Left renal pelvis (tissue), 4 donors: ENCODE measurements around the gene SYT5. TPM values are rescaled to one million over a fixed set of nuclear protein-coding genes. Genes with fewer than 3 reads are reported as not detected.
A peak's percentile ranks its signal among the peaks of the same experiment; 100 is the strongest.
"Not testable (repeated sequence)": the region's sequence is repeated elsewhere in the genome, so short reads cannot be mapped to it uniquely, and the experiment has no call there.

Source experiments
- DNase-seq, 4 donors: peaks; one replicate each; pipeline ENCODE4 v3.0.0-alpha.2; 2013; ENCODE audit warnings: low read depth in 4 of 4, low spot score in 3 of 4
- polyA plus RNA-seq, 4 donors: library from polyadenylated mRNA; unstranded; fragments of 120-200 nt; gene quantifications; one replicate each; pipeline ENCODE4 v1.2.1, GENCODE V29; 2013; ENCODE audit not compliant: insufficient read length in 4 of 4

SYT5 gene
- polyA plus RNA-seq, 4 donors = 0.09 to 0.52 (median 0.29) TPM

GRCh38 chr19:55172741-55173140, 7.3 kb downstream of the SYT5 start:
- DNase-seq = no peak

GRCh38 chr19:55172318-55172717, 7.8 kb downstream of the SYT5 start:
- DNase-seq = not testable (repeated sequence)

GRCh38 chr19:55171440-55171839, 8.6 kb downstream of the SYT5 start:
- DNase-seq = no peak

- no peak for DNase-seq
Measured at GRCh38 chr19:55169136-55169535, 11.0 kb downstream of the SYT5 start.

GRCh38 chr19:55166530-55167268, 13.4 kb downstream of the SYT5 start, which contains the start of gene DNAAF3:
TSS of gene DNAAF3 (minus strand) at chr19:55166613. CDS start at chr19:55166413, 200 bp downstream.
- peak; percentile 81 to 95 (median 88) for DNase-seq

- no peak for DNase-seq
Measured at GRCh38 chr19:55165952-55166529, 14.0 kb downstream of the SYT5 start.

- no peak for DNase-seq
Measured at GRCh38 chr19:55161571-55162322, 18.3 kb downstream of the SYT5 start.

GRCh38 chr19:55160986-55161365, 19.1 kb downstream of the SYT5 start:
- DNase-seq = no peak

- DNase-seq = no peak
Measured at GRCh38 chr19:55160128-55160985, 19.7 kb downstream of the SYT5 start.

- no peak for DNase-seq
Measured at GRCh38 chr19:55158848-55159749, 21.0 kb downstream of the SYT5 start.

GRCh38 chr19:55158423-55158822, 21.7 kb downstream of the SYT5 start:
- no peak for DNase-seq

GRCh38 chr19:55157064-55157908, 22.8 kb downstream of the SYT5 start, which contains the start of gene TNNI3:
TSS of gene TNNI3 (minus strand) at chr19:55157732. CDS start at chr19:55157589, 143 bp downstream.
- DNase-seq = no peak

- no peak for DNase-seq
Measured at GRCh38 chr19:55156202-55157063, 23.7 kb downstream of the SYT5 start.

GRCh38 chr19:55155784-55156183, 24.3 kb downstream of the SYT5 start:
- DNase-seq = not testable (repeated sequence)

- DNase-seq = no peak
Measured at GRCh38 chr19:55153652-55154264, 26.3 kb downstream of the SYT5 start.

- DNase-seq = no peak
Measured at GRCh38 chr19:55152017-55152416, 28.1 kb downstream of the SYT5 start.
